Astrocyte (in vitro differentiated cells and primary cell): ENCODE data around the gene FGF12. TPM values are rescaled to one million over a fixed set of nuclear protein-coding genes. Genes with fewer than 3 reads are reported as not detected.

Source experiments
- DNase-seq: peaks from one replicate; pipeline ENCODE4 v3.0.0-alpha.2; 2010; ENCODE audit warnings: low read depth
- FAIRE-seq: peaks from 2 replicates; lab custom pipeline; 2011; peaks lifted over from hg19 to GRCh38; lab: Jason Lieb, UNC
- H2AFZ ChIP-seq: 2 replicates; pipeline ENCODE4 v1.6.0; 2012; ENCODE audit warnings: low read depth, low read length, inconsistent platforms
- H3K27ac ChIP-seq: 2 replicates; pipeline ENCODE4 v1.5.1; 2011; ENCODE audit warnings: low read depth, low read length, inconsistent platforms
- H3K27me3 ChIP-seq: 2 replicates; pipeline ENCODE4 v1.6.0; 2011; ENCODE audit warnings: low read length, inconsistent platforms; ENCODE audit not compliant: insufficient read depth
- H3K36me3 ChIP-seq: 2 replicates; pipeline ENCODE4 v1.5.1; 2011; ENCODE audit warnings: low read length, inconsistent platforms; ENCODE audit not compliant: insufficient read depth
- H3K4me1 ChIP-seq: 2 replicates; pipeline ENCODE4 v1.5.1; 2011; ENCODE audit warnings: low read length, inconsistent platforms; ENCODE audit not compliant: insufficient read depth
- H3K4me2 ChIP-seq: 2 replicates; pipeline ENCODE4 v1.6.0; 2012; ENCODE audit warnings: low read length, inconsistent platforms
- H3K4me3 ChIP-seq: 2 replicates; pipeline ENCODE4 v1.5.1; 2011; ENCODE audit warnings: low read depth, mild to moderate bottlenecking, low read length, inconsistent platforms; ENCODE audit not compliant: insufficient read depth
- H3K79me2 ChIP-seq: 2 replicates; pipeline ENCODE4 v1.6.0; 2012; ENCODE audit warnings: mild to moderate bottlenecking, low read length, inconsistent platforms; ENCODE audit not compliant: insufficient read depth
- H3K9ac ChIP-seq: 2 replicates; pipeline ENCODE4 v1.6.0; 2012; ENCODE audit warnings: mild to moderate bottlenecking, low read length, inconsistent platforms
- H3K9me3 ChIP-seq: 2 replicates; pipeline ENCODE4 v1.5.1; 2012; ENCODE audit warnings: low read depth, mild to moderate bottlenecking, low read length, inconsistent platforms; ENCODE audit not compliant: insufficient read depth
- H4K20me1 ChIP-seq: 2 replicates; pipeline ENCODE4 v1.6.0; 2012; ENCODE audit warnings: low read length, inconsistent platforms; ENCODE audit not compliant: insufficient read depth
- H3K27ac Mint-ChIP-seq: one replicate; pipeline ENCODE4 v1.8.0; 2021; ENCODE audit warnings: mild to moderate bottlenecking, mixed read lengths; ENCODE audit not compliant: unreplicated experiment
- H3K27me3 Mint-ChIP-seq: one replicate; pipeline ENCODE4 v1.8.0; 2021; ENCODE audit warnings: low read depth, mixed read lengths; ENCODE audit not compliant: unreplicated experiment
- H3K36me3 Mint-ChIP-seq: one replicate; pipeline ENCODE4 v1.8.0; 2021; ENCODE audit warnings: low read depth, mixed read lengths; ENCODE audit not compliant: unreplicated experiment
- H3K4me1 Mint-ChIP-seq: one replicate; pipeline ENCODE4 v1.8.0; 2021; ENCODE audit warnings: low read depth, mixed read lengths; ENCODE audit not compliant: unreplicated experiment
- H3K4me3 Mint-ChIP-seq: one replicate; pipeline ENCODE4 v1.8.0; 2021; ENCODE audit warnings: mild to moderate bottlenecking, moderate library complexity, mixed read lengths; ENCODE audit not compliant: unreplicated experiment
- H3K9me3 Mint-ChIP-seq: one replicate; pipeline ENCODE4 v1.8.0; 2021; ENCODE audit warnings: mild to moderate bottlenecking, mixed read lengths; ENCODE audit not compliant: unreplicated experiment
- EZH2 ChIP-seq: IDR thresholded peaks from 2 replicates; pipeline ENCODE4 v1.6.1; 2012; ENCODE audit warnings: mild to moderate bottlenecking, low read length, inconsistent platforms; ENCODE audit not compliant: insufficient read depth
- total RNA-seq: library from RNA; stranded (reverse); gene quantifications from 2 replicates; pipeline ENCODE4 v1.2.1, GENCODE V29; 2021
- TF ChIP-seq, protein P1 (sequence below): IDR thresholded peaks from 2 replicates; pipeline ENCODE4 v1.5.1; 2011; ENCODE audit warnings: low read depth, mild to moderate bottlenecking, inconsistent platforms, low read length, moderate library complexity; ENCODE audit not compliant: insufficient read depth

Gene FGF12
- total RNA-seq, 1 donor from 2014 or later: 1.4 TPM

GRCh38 chr3:192608726-192609600 is 118.4 kb downstream of the FGF12 start:
- H3K27me3 ChIP-seq: no peaks in the 10 kb centered on the region
- H2AFZ ChIP-seq: no peak overlapping the region
- Mint-ChIP-seq H3K9me3 (no peaks in the 10 kb centered on the region), H3K27me3 (peaks cover 1% of the 10 kb centered on the region), H3K4me3 (no peak overlapping the region), H3K4me1 (no peaks in the 10 kb centered on the region), H3K36me3 (no peaks in the 10 kb centered on the region), H3K27ac (no peak overlapping the region)
- H3K4me2 ChIP-seq: no peak overlapping the region
- no peaks in the 10 kb centered on the region for H3K79me2 ChIP-seq
- TF ChIP-seq, protein P1, sequence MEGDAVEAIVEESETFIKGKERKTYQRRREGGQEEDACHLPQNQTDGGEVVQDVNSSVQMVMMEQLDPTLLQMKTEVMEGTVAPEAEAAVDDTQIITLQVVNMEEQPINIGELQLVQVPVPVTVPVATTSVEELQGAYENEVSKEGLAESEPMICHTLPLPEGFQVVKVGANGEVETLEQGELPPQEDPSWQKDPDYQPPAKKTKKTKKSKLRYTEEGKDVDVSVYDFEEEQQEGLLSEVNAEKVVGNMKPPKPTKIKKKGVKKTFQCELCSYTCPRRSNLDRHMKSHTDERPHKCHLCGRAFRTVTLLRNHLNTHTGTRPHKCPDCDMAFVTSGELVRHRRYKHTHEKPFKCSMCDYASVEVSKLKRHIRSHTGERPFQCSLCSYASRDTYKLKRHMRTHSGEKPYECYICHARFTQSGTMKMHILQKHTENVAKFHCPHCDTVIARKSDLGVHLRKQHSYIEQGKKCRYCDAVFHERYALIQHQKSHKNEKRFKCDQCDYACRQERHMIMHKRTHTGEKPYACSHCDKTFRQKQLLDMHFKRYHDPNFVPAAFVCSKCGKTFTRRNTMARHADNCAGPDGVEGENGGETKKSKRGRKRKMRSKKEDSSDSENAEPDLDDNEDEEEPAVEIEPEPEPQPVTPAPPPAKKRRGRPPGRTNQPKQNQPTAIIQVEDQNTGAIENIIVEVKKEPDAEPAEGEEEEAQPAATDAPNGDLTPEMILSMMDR: no peak
- TF ChIP-seq EZH2: no peak
- no peak overlapping the region for H3K4me3 ChIP-seq
- H3K27ac ChIP-seq: no peak overlapping the region
- no peak for FAIRE-seq
- no peaks in the 10 kb centered on the region for H4K20me1 ChIP-seq
- no peak overlapping the region for H3K9ac ChIP-seq
- H3K36me3 ChIP-seq: no peaks in the 10 kb centered on the region
- H3K4me1 ChIP-seq: no peaks in the 10 kb centered on the region
- H3K9me3 ChIP-seq: no peaks in the 10 kb centered on the region
- no peak for DNase-seq

DNA sequence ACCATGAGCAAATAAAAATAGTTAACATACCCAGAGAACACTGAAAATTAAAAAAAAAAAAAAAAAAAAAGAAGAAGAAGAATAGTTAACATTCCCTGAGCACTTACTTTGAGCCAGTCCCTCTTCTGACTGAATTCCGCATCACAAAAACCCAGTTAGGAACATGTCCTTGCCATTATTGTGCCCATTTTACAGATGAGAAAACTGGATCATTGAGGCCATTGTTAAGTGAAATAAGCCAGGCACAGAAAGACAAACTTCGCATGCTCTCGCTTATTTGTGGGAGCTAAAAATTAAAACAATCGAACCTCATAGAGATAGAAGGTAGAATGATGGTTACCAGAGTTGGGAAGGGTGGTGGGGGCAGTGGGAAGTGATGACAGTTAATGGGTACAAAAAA is 119.5 kb downstream of the FGF12 start:
- Mint-ChIP-seq H3K36me3 (no peaks in the 10 kb centered on the region), H3K4me1 (no peaks in the 10 kb centered on the region), H3K4me3 (no peak overlapping the region), H3K27ac (no peak overlapping the region), H3K27me3 (peaks cover 1% of the 10 kb centered on the region), H3K9me3 (peaks cover 3% of the 10 kb centered on the region)
- Histone ChIP-seq H3K4me1 (no peaks in the 10 kb centered on the region), H3K9ac (no peak overlapping the region), H3K27ac (no peak overlapping the region), H3K27me3 (no peaks in the 10 kb centered on the region), H3K36me3 (no peaks in the 10 kb centered on the region), H2AFZ (no peak overlapping the region), H3K4me3 (no peak overlapping the region), H3K9me3 (no peaks in the 10 kb centered on the region), H3K79me2 (no peaks in the 10 kb centered on the region), H3K4me2 (no peak overlapping the region), H4K20me1 (no peaks in the 10 kb centered on the region)
- DNase-seq: no peak
- TF ChIP-seq, protein P1: no peak
- FAIRE-seq: no peak

- Histone ChIP-seq H3K4me1 (no peaks in the 10 kb centered on the region), H3K79me2 (no peaks in the 10 kb centered on the region), H3K4me3 (no peak overlapping the region), H3K27me3 (no peaks in the 10 kb centered on the region), H3K9ac (no peak overlapping the region), H3K27ac (no peak overlapping the region), H2AFZ (no peak overlapping the region), H3K9me3 (no peaks in the 10 kb centered on the region), H3K4me2 (no peak overlapping the region), H4K20me1 (no peaks in the 10 kb centered on the region), H3K36me3 (no peaks in the 10 kb centered on the region)
- Mint-ChIP-seq H3K9me3 (no peaks in the 10 kb centered on the region), H3K4me1 (no peaks in the 10 kb centered on the region), H3K4me3 (no peak overlapping the region), H3K36me3 (no peaks in the 10 kb centered on the region), H3K27me3 (no peaks in the 10 kb centered on the region), H3K27ac (no peak overlapping the region)
- TF ChIP-seq, protein P1: no peak
- TF ChIP-seq EZH2: no peak
- no peak for DNase-seq
- no peak for FAIRE-seq
These were observed 129.4 kb downstream of the FGF12 start for GRCh38 chr3:192597913-192598312.
